ENCODE results near the gene EXOC6B.

EXOC6B gene

GRCh38 chr2:72612614-72613160 is 213.1 kb downstream of the EXOC6B start:
- POLR2A ChIA-PET (ENCODE audit: low non-redundant PET) = no interaction called here

GRCh38 chr2:72607189-72607588 is 218.6 kb downstream of the EXOC6B start:
- no peak for DNase-seq (ENCODE audit: low spot score)
- ChIA-PET CTCF (interaction anchor here (0.5 to 1.0 kb wide), 3 partner anchors 16 to 1384 kb away, joined by 4 read pairs; no protein-coding TSS in a partner anchor), POLR2A (ENCODE audit: low non-redundant PET) (no interaction called here)
- no peak overlapping the region for H3K27ac ChIP-seq
- TF ChIP-seq CTCF (conservative IDR thresholded peaks at IDR 0.05; ENCODE audit: low read depth) = no peak

More at GRCh38 chr2:72612614-72613160, 213.1 kb downstream of the EXOC6B start:
- TF ChIP-seq CTCF (conservative IDR thresholded peaks at IDR 0.05; ENCODE audit: low read depth) = no peak
- no peak overlapping the region for H3K27ac ChIP-seq
- DNase-seq (ENCODE audit: low spot score) = no peak
- CTCF ChIA-PET = interaction anchor here (0.6 to 0.7 kb wide), 2 partner anchors 620 to 1103 kb away, joined by 4 to 8 read pairs; partner anchors contain the start of gene PRADC1

- DNase-seq (ENCODE audit: low spot score) = peak; percentile 8
- no peak overlapping the region for H3K27ac ChIP-seq
- ChIA-PET POLR2A (ENCODE audit: low non-redundant PET) (no interaction called here), CTCF (interaction anchor here (0.6 to 1.4 kb wide), 9 partner anchors 9 to 1069 kb away, joined by 3 to 5 read pairs (median 3); no protein-coding TSS in a partner anchor)
- TF ChIP-seq CTCF (conservative IDR thresholded peaks at IDR 0.05; ENCODE audit: low read depth) = peak; percentile 73
Measured at GRCh38 chr2:72605836-72606442, 219.9 kb downstream of the EXOC6B start.

- ChIA-PET POLR2A (ENCODE audit: low non-redundant PET) (no interaction called here), CTCF (interaction anchor here (0.7 kb wide), 3 partner anchors 29 to 1064 kb away, joined by 3 to 6 read pairs (median 4); no protein-coding TSS in a partner anchor)
- DNase-seq (ENCODE audit: low spot score) = no peak
- H3K27ac ChIP-seq = no peak overlapping the region
- no peak for TF ChIP-seq CTCF (conservative IDR thresholded peaks at IDR 0.05; ENCODE audit: low read depth)
Measured at GRCh38 chr2:72604468-72604867, 221.4 kb downstream of the EXOC6B start.

- ChIA-PET POLR2A (ENCODE audit: low non-redundant PET) (no interaction called here), CTCF (interaction anchor here (0.7 to 0.9 kb wide), 2 partner anchors 22 to 256 kb away, joined by 3 to 4 read pairs; no protein-coding TSS in a partner anchor)
Measured at GRCh38 chr2:72603481-72603880, 222.4 kb downstream of the EXOC6B start.

GRCh38 chr2:72602711-72603110 is 223.1 kb downstream of the EXOC6B start:
- POLR2A ChIA-PET (ENCODE audit: low non-redundant PET) = no interaction called here
- CTCF ChIA-PET = no interaction called here

More at GRCh38 chr2:72603481-72603880, 222.4 kb downstream of the EXOC6B start:
- H3K27ac ChIP-seq = no peak overlapping the region
- DNase-seq (ENCODE audit: low spot score) = no peak
- no peak for TF ChIP-seq CTCF (conservative IDR thresholded peaks at IDR 0.05; ENCODE audit: low read depth)

More at GRCh38 chr2:72602711-72603110, 223.1 kb downstream of the EXOC6B start:
- H3K27ac ChIP-seq = no peak overlapping the region
- DNase-seq (ENCODE audit: low spot score) = no peak
- TF ChIP-seq CTCF (conservative IDR thresholded peaks at IDR 0.05; ENCODE audit: low read depth) = no peak
